Retinal pigment epithelial cell (primary cell): Measurements from ENCODE around the gene ATP1B1.

Experiments used
- DNase-seq: peaks from one replicate; pipeline ENCODE4 v3.0.0-alpha.2; 2010; ENCODE audit warnings: low read depth
- H3K4me3 ChIP-seq: 2 replicates; pipeline ENCODE4 v1.5.1; 2011; ENCODE audit warnings: mild to moderate bottlenecking, low read length, control low read depth, moderate library complexity
- CTCF ChIP-seq: conservative IDR thresholded peaks from 2 replicates; pipeline ENCODE4 v1.5.1; 2011; ENCODE audit warnings: low read depth, low read length, control low read depth, inconsistent platforms

The ATP1B1 gene

GRCh38 chr1:169086603-169087455 is 19.7 kb upstream of the ATP1B1 start:
- no peak for DNase-seq
- no peak for TF ChIP-seq CTCF
- no peak overlapping the region for H3K4me3 ChIP-seq

- DNase-seq, result no peak
- no peak for TF ChIP-seq CTCF
- no peak overlapping the region for H3K4me3 ChIP-seq
These were observed 18.6 kb upstream of the ATP1B1 start for GRCh38 chr1:169087876-169088275.

GRCh38 chr1:169089776-169090175 is 16.7 kb upstream of the ATP1B1 start:
- TF ChIP-seq CTCF, result no peak
- no peak for DNase-seq

GRCh38 chr1:169090308-169090899 is 16.1 kb upstream of the ATP1B1 start:
- no peak for DNase-seq
- H3K4me3 ChIP-seq, result no peak overlapping the region
- TF ChIP-seq CTCF, result no peak

More at GRCh38 chr1:169089776-169090175, 16.7 kb upstream of the ATP1B1 start:
- no peak overlapping the region for H3K4me3 ChIP-seq

- no peak for TF ChIP-seq CTCF
- DNase-seq, result no peak
- H3K4me3 ChIP-seq, result no peak overlapping the region
These were observed 15.6 kb upstream of the ATP1B1 start for GRCh38 chr1:169090900-169091311.

GRCh38 chr1:169091480-169091941 is 15.0 kb upstream of the ATP1B1 start:
- TF ChIP-seq CTCF, result no peak
- no peak for DNase-seq
- H3K4me3 ChIP-seq, result no peak overlapping the region
